Astrocyte of the cerebellum (primary cell): ENCODE measurements around the gene GRHPR.
A peak's percentile ranks its signal among the peaks of the same experiment; 100 is the strongest.

Experiments used
- DNase-seq: peaks from one replicate; pipeline ENCODE4 v3.0.0-alpha.2; 2011; ENCODE audit warnings: low read depth
- H3K4me3 ChIP-seq: 2 replicates; pipeline ENCODE4 v1.5.1; 2011; ENCODE audit warnings: mild to moderate bottlenecking, low read depth, low read length, moderate library complexity
- CTCF ChIP-seq: IDR thresholded peaks from 2 replicates; pipeline ENCODE4 v1.5.1; 2012; ENCODE audit warnings: low read length, low read depth, moderate library complexity, mild to moderate bottlenecking; ENCODE audit errors: missing control alignments
- in situ Hi-C: cut with HindIII; loops from 2 replicates; pipeline ENCODE4 v1.10.0; 2017; ENCODE audit warnings: low sequenced_read_pairs

The GRHPR gene

GRCh38 chr9:37406603-37407401 is 15.7 kb upstream of the GRHPR start:
- H3K4me3 ChIP-seq, result no peak overlapping the region
- DNase-seq, result no peak
- no peak for TF ChIP-seq CTCF
- in situ Hi-C loops, result no loop called here

GRCh38 chr9:37407468-37407867 is 15.0 kb upstream of the GRHPR start:
- no peak overlapping the region for H3K4me3 ChIP-seq
- in situ Hi-C loops, result no loop called here
- TF ChIP-seq CTCF, result peak; percentile 28
- DNase-seq, result no peak

- DNase-seq, result no peak
- in situ Hi-C loops, result no loop called here
- no peak for TF ChIP-seq CTCF
- no peak overlapping the region for H3K4me3 ChIP-seq
These were observed 13.4 kb upstream of the GRHPR start for GRCh38 chr9:37408933-37409710.

GRCh38 chr9:37410354-37410861 is 12.1 kb upstream of the GRHPR start:
- DNase-seq, result no peak
- no peak for TF ChIP-seq CTCF
- in situ Hi-C loops, result no loop called here

DNA sequence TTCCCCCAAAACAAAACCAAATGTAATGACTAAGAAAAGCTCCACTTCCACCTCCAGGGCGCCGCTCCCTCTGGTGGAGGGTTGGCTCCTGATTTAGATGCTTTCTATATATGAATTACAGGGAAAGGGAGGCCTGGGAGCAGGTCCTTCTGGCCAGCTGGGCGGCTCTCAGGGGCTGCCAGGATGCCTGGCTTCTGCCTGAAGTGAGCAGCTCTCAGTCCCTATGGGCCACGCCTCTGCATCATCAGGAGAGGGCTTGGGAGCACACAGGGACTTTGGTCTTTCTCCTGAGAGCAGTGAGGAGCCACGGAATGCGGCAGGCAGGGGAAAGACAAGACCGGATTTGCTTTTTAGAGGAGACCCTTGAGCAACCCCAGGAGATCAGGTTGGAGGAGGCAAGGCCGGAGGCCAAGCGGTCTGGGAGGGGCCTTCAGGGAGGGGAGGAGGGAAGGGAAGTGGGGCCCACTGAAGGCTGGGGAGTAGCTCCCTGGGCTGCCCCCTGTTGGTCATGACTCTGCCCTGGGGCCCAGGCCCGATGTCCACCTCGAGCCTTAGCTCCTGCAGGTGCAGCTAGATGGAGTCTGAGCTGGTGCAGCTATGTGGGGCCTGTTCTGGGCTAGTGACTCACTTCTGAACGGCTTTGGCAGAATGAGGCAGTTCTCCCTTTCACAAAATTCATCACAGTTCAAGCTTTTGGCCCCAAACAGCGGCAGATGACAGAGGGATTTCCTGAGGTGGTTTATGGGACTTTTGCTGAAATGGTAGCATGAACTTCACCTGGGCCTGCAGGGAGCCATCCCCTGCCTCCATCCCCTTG is 11.3 kb upstream of the GRHPR start:
- peak; percentile 47 for TF ChIP-seq CTCF
- in situ Hi-C loops, result no loop called here
- no peak overlapping the region for H3K4me3 ChIP-seq
- no peak for DNase-seq

More at GRCh38 chr9:37410354-37410861, 12.1 kb upstream of the GRHPR start:
- H3K4me3 ChIP-seq, result no peak overlapping the region

GRCh38 chr9:37412431-37413151 is 9.9 kb upstream of the GRHPR start:
- TF ChIP-seq CTCF, result no peak
- in situ Hi-C loops, result no loop called here
- DNase-seq, result peak; percentile 44
- H3K4me3 ChIP-seq, result no peak overlapping the region
